HEK293 (cell line): Measurements from ENCODE around the gene LTB4R.
A peak's percentile ranks its signal among the peaks of the same experiment; 100 is the strongest.

Source experiments
- BCL11B ChIP-seq: fragments of 450-650 bp; formaldehyde crosslinking; IDR thresholded peaks from 2 replicates; pipeline ENCODE4 v1.5.1; 2016; ENCODE audit warnings: low read depth, missing biosample characterization, missing genetic modification characterization
- IKZF3 ChIP-seq: fragments of 450-650 bp; IDR thresholded peaks from 2 replicates; pipeline ENCODE4 v1.5.0; 2018; ENCODE audit warnings: missing biosample characterization, mild to moderate bottlenecking, missing genetic modification characterization, moderate library complexity
- MZF1 ChIP-seq: fragments of 450-650 bp; formaldehyde crosslinking; IDR thresholded peaks from 2 replicates; pipeline ENCODE4 v1.5.1; 2017; ENCODE audit warnings: missing biosample characterization, missing genetic modification characterization, borderline replicate concordance
- SP2 ChIP-seq: fragments of 450-650 bp; formaldehyde crosslinking; IDR thresholded peaks from 2 replicates; pipeline ENCODE4 v1.5.1; 2016; ENCODE audit warnings: missing biosample characterization, missing genetic modification characterization
- TRIM28 ChIP-seq: IDR thresholded peaks from 2 replicates; pipeline ENCODE4 v1.6.1; 2011; ENCODE audit warnings: low read length, control low read depth, borderline replicate concordance
- ZBTB21 ChIP-seq: fragments of 450-650 bp; formaldehyde crosslinking; IDR thresholded peaks from 2 replicates; pipeline ENCODE4 v1.5.1; 2017; ENCODE audit warnings: missing biosample characterization, missing genetic modification characterization
- ZFHX2 ChIP-seq: fragments of 450-650 bp; formaldehyde crosslinking; conservative IDR thresholded peaks from 2 replicates; pipeline ENCODE4 v1.5.1; 2016; ENCODE audit warnings: missing biosample characterization, missing genetic modification characterization
- ZFP69B ChIP-seq: fragments of 450-650 bp; formaldehyde crosslinking; IDR thresholded peaks from 2 replicates; pipeline ENCODE4 v1.5.1; 2016; ENCODE audit warnings: missing biosample characterization, missing genetic modification characterization
- ZNF10 ChIP-seq: fragments of 450-650 bp; formaldehyde crosslinking; IDR thresholded peaks from 2 replicates; pipeline ENCODE4 v1.5.1; 2017; ENCODE audit warnings: missing biosample characterization, missing genetic modification characterization
- ZNF169 ChIP-seq: fragments of 450-650 bp; formaldehyde crosslinking; IDR thresholded peaks from 2 replicates; pipeline ENCODE4 v1.5.1; 2016; ENCODE audit warnings: missing biosample characterization, missing genetic modification characterization
- ZNF223 ChIP-seq: fragments of 450-650 bp; formaldehyde crosslinking; IDR thresholded peaks from 2 replicates; pipeline ENCODE4 v1.5.1; 2016; ENCODE audit warnings: missing biosample characterization, missing genetic modification characterization
- ZNF239 ChIP-seq: fragments of 450-650 bp; formaldehyde crosslinking; IDR thresholded peaks from 2 replicates; pipeline ENCODE4 v1.5.1; 2016; ENCODE audit warnings: missing biosample characterization, missing genetic modification characterization
- ZNF280C ChIP-seq: fragments of 450-650 bp; formaldehyde crosslinking; IDR thresholded peaks from 2 replicates; pipeline ENCODE4 v1.5.1; 2016; ENCODE audit warnings: missing biosample characterization, missing genetic modification characterization
- ZNF280D ChIP-seq: fragments of 450-650 bp; formaldehyde crosslinking; IDR thresholded peaks from 2 replicates; pipeline ENCODE4 v1.5.1; 2016; ENCODE audit warnings: missing biosample characterization, missing genetic modification characterization
- ZNF362 ChIP-seq: fragments of 450-650 bp; formaldehyde crosslinking; IDR thresholded peaks from 2 replicates; pipeline ENCODE4 v1.5.1; 2016; ENCODE audit warnings: missing biosample characterization, missing genetic modification characterization
- ZNF394 ChIP-seq: fragments of 450-650 bp; formaldehyde crosslinking; IDR thresholded peaks from 2 replicates; pipeline ENCODE4 v1.5.1; 2016; ENCODE audit warnings: missing biosample characterization, missing genetic modification characterization, mild to moderate bottlenecking, moderate library complexity, borderline replicate concordance
- ZNF426 ChIP-seq: fragments of 450-650 bp; formaldehyde crosslinking; IDR thresholded peaks from 2 replicates; pipeline ENCODE4 v1.5.1; 2017; ENCODE audit warnings: missing biosample characterization, missing genetic modification characterization, mild to moderate bottlenecking, inconsistent platforms, moderate library complexity
- ZNF513 ChIP-seq: fragments of 450-650 bp; IDR thresholded peaks from 2 replicates; pipeline ENCODE4 v1.5.1; 2018; ENCODE audit warnings: missing biosample characterization, missing genetic modification characterization
- ZNF580 ChIP-seq: fragments of 450-650 bp; formaldehyde crosslinking; IDR thresholded peaks from 2 replicates; pipeline ENCODE4 v1.5.1; 2016; ENCODE audit warnings: missing biosample characterization, missing genetic modification characterization
- ZNF596 ChIP-seq: fragments of 450-650 bp; IDR thresholded peaks from 2 replicates; pipeline ENCODE4 v1.5.0; 2018; ENCODE audit warnings: missing biosample characterization, mild to moderate bottlenecking, missing genetic modification characterization, moderate library complexity
- ZNF660 ChIP-seq: fragments of 450-650 bp; IDR thresholded peaks from 2 replicates; pipeline ENCODE4 v1.5.1; 2018; ENCODE audit warnings: missing biosample characterization, mild to moderate bottlenecking, missing genetic modification characterization
- ZNF747 ChIP-seq: fragments of 450-650 bp; formaldehyde crosslinking; IDR thresholded peaks from 2 replicates; pipeline ENCODE4 v1.5.1; 2016; ENCODE audit warnings: missing biosample characterization, missing genetic modification characterization
- ZNF830 ChIP-seq: fragments of 450-650 bp; IDR thresholded peaks from 2 replicates; pipeline ENCODE4 v1.5.0; 2018; ENCODE audit warnings: missing biosample characterization, missing genetic modification characterization, low read depth, mild to moderate bottlenecking, moderate library complexity
- TF ChIP-seq, protein P1 (sequence below): fragments of 450-650 bp; formaldehyde crosslinking; IDR thresholded peaks from 2 replicates; pipeline ENCODE4 v1.5.0; 2017; ENCODE audit warnings: missing biosample characterization, missing genetic modification characterization, borderline replicate concordance
- TF ChIP-seq, protein P2 (sequence below): IDR thresholded peaks from 2 replicates; pipeline ENCODE4 v1.6.1; 2011; ENCODE audit warnings: mild to moderate bottlenecking, low read depth, low read length, borderline replicate concordance
- TF ChIP-seq, protein P3 (sequence below): fragments of 450-650 bp; formaldehyde crosslinking; IDR thresholded peaks from 2 replicates; pipeline ENCODE4 v1.5.1; 2016; ENCODE audit warnings: missing biosample characterization, missing genetic modification characterization

The LTB4R gene

DNA sequence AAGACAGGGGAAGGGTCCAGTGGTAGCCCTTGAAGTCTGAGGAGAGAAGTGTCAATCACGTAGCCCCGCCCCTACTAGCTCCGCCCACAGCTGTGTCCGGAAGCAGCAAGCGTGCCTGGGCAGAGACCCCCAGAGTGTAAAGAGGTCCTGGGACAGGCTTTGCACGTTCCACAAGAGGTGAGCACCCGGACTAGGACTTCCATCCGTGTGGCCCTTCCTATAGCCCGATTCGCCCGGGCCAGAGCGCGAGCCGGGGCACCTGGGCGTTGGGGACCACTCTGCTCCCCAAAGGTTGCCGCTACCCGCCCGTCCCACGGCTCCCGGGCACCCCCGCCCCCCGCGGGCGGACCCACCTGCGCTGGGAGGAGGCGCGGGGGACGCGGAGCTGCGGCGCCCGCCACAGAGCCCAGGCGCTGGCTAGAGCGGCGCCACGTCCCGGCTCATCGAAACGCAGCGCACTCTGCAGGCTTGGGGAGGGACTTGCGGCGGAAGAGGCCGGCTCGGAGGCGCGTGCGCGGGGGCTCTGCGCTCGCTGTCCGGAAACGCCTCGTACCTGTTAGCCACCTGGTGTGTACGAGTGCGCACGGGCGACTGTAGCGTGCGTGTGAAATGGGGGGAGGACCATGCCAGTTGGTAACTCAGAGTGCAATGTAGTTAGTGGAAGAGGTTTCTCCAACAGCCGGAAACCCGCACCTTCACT is 40.0 kb upstream of the LTB4R start, which contains the start of gene RABGGTA (continued):
- no peak for TF ChIP-seq ZNF426 (tag by site-specific recombination)
- no peak for TF ChIP-seq ZNF362 (tag by site-specific recombination)
- TF ChIP-seq, protein P1, sequence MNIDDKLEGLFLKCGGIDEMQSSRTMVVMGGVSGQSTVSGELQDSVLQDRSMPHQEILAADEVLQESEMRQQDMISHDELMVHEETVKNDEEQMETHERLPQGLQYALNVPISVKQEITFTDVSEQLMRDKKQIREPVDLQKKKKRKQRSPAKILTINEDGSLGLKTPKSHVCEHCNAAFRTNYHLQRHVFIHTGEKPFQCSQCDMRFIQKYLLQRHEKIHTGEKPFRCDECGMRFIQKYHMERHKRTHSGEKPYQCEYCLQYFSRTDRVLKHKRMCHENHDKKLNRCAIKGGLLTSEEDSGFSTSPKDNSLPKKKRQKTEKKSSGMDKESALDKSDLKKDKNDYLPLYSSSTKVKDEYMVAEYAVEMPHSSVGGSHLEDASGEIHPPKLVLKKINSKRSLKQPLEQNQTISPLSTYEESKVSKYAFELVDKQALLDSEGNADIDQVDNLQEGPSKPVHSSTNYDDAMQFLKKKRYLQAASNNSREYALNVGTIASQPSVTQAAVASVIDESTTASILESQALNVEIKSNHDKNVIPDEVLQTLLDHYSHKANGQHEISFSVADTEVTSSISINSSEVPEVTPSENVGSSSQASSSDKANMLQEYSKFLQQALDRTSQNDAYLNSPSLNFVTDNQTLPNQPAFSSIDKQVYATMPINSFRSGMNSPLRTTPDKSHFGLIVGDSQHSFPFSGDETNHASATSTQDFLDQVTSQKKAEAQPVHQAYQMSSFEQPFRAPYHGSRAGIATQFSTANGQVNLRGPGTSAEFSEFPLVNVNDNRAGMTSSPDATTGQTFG (tag by site-specific recombination): no peak
- peak; percentile 8; the same call in 1 of the 2 replicates for TF ChIP-seq ZNF513
- no peak for TF ChIP-seq ZNF580 (tag by site-specific recombination)
- no peak for TF ChIP-seq ZNF10 (tag by site-specific recombination)
- peak; percentile 78; the same call in 1 of the 2 replicates for TF ChIP-seq ZNF660
- peak; percentile 94 for TF ChIP-seq ZFP69B (tag by site-specific recombination)
- TF ChIP-seq ZNF280D: no peak
- no peak for TF ChIP-seq ZNF223 (tag by site-specific recombination)
- no peak for TF ChIP-seq ZNF747 (tag by site-specific recombination)
- peak; percentile 33; the same call in 1 of the 2 replicates for TF ChIP-seq IKZF3 (tag by site-specific recombination)
- no peak for TF ChIP-seq ZNF830
- no peak for TF ChIP-seq ZNF280C (tag by site-specific recombination)
- TF ChIP-seq ZNF394: 0 out of 2 replicates have a peak, but pooled peaks have one; percentile 49
- TF ChIP-seq, protein P2, sequence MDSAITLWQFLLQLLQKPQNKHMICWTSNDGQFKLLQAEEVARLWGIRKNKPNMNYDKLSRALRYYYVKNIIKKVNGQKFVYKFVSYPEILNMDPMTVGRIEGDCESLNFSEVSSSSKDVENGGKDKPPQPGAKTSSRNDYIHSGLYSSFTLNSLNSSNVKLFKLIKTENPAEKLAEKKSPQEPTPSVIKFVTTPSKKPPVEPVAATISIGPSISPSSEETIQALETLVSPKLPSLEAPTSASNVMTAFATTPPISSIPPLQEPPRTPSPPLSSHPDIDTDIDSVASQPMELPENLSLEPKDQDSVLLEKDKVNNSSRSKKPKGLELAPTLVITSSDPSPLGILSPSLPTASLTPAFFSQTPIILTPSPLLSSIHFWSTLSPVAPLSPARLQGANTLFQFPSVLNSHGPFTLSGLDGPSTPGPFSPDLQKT: no peak; the same call in 1 of the 2 replicates
- TF ChIP-seq, protein P3, sequence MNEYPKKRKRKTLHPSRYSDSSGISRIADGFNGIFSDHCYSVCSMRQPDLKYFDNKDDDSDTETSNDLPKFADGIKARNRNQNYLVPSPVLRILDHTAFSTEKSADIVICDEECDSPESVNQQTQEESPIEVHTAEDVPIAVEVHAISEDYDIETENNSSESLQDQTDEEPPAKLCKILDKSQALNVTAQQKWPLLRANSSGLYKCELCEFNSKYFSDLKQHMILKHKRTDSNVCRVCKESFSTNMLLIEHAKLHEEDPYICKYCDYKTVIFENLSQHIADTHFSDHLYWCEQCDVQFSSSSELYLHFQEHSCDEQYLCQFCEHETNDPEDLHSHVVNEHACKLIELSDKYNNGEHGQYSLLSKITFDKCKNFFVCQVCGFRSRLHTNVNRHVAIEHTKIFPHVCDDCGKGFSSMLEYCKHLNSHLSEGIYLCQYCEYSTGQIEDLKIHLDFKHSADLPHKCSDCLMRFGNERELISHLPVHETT (tag by site-specific recombination): no peak; the same call in 1 of the 2 replicates
- TF ChIP-seq ZNF169 (tag by site-specific recombination): no peak
- TF ChIP-seq ZBTB21 (tag by site-specific recombination): no peak
- peak; percentile 61; the same call in 1 of the 2 replicates for TF ChIP-seq MZF1 (tag by site-specific recombination)
- TF ChIP-seq ZNF596: no peak
- peak; percentile 8; the same call in 1 of the 2 replicates for TF ChIP-seq TRIM28
- TF ChIP-seq BCL11B (tag by site-specific recombination): no peak
- TF ChIP-seq SP2 (tag by site-specific recombination): peak; percentile 70
- peak; percentile 75 for TF ChIP-seq ZFHX2 (tag by site-specific recombination)
- no peak for TF ChIP-seq ZNF239 (tag by site-specific recombination)
